Subcutaneous adipose tissue (tissue), 4 donors: Measurements from ENCODE around the gene C6orf15. TPM values are rescaled to one million over a fixed set of nuclear protein-coding genes. Genes with fewer than 3 reads are reported as not detected.

Experiments
- CTCF ChIP-seq: fragments of 450-650 bp; IDR thresholded peaks from one replicate; pipeline ENCODE4 v1.5.1; 2016; ENCODE audit warnings: low read depth, mild to moderate bottlenecking, control low read depth, antibody characterized with exemption, moderate library complexity
- total RNA-seq, 4 donors: library from RNA; depleted of rRNA; stranded (reverse); fragments of >200 nt; gene quantifications; one replicate each; pipeline ENCODE4 v1.1.0, GENCODE V29; 2016

C6orf15 gene
- not detected for total RNA-seq

- TF ChIP-seq CTCF, result no peak
Observed at GRCh38 chr6:31112478-31112877, at the start of gene C6orf15. C6orf15 (minus strand) TSS chr6:31112575; CDS start chr6:31112555, 20 bp downstream.

GRCh38 chr6:31161216-31162126 lies 49.1 kb upstream of the C6orf15 start:
- no peak for TF ChIP-seq CTCF

- no peak for TF ChIP-seq CTCF
Observed at GRCh38 chr6:31158863-31159855, 46.8 kb upstream of the C6orf15 start.

- no peak for TF ChIP-seq CTCF
Observed at GRCh38 chr6:31158140-31158862, 45.9 kb upstream of the C6orf15 start, which contains the start of gene TCF19. TCF19 (plus strand) TSS chr6:31158589; CDS start chr6:31159470, 881 bp downstream.

- no peak for TF ChIP-seq CTCF
Observed at GRCh38 chr6:31157513-31158139, 45.3 kb upstream of the C6orf15 start, which contains the start of gene CCHCR1. CCHCR1 (minus strand) TSS chr6:31157802; CDS start chr6:31157600, 202 bp downstream.

GRCh38 chr6:31156641-31157040 lies 44.3 kb upstream of the C6orf15 start:
- TF ChIP-seq CTCF, result no peak
